Measurements from ENCODE around the gene CDH3.

GRCh38 chr16:68717684-68718083, 72.6 kb downstream of the CDH3 start:
- TF ChIP-seq, protein P1, sequence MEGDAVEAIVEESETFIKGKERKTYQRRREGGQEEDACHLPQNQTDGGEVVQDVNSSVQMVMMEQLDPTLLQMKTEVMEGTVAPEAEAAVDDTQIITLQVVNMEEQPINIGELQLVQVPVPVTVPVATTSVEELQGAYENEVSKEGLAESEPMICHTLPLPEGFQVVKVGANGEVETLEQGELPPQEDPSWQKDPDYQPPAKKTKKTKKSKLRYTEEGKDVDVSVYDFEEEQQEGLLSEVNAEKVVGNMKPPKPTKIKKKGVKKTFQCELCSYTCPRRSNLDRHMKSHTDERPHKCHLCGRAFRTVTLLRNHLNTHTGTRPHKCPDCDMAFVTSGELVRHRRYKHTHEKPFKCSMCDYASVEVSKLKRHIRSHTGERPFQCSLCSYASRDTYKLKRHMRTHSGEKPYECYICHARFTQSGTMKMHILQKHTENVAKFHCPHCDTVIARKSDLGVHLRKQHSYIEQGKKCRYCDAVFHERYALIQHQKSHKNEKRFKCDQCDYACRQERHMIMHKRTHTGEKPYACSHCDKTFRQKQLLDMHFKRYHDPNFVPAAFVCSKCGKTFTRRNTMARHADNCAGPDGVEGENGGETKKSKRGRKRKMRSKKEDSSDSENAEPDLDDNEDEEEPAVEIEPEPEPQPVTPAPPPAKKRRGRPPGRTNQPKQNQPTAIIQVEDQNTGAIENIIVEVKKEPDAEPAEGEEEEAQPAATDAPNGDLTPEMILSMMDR (conservative IDR thresholded peaks at IDR 0.05), result no peak
- no peak for TF ChIP-seq ZFX (IDR thresholded peaks at IDR 0.05)
